HepG2 (cell line): ENCODE data around the gene CDC42BPG. TPM values are rescaled to one million over a fixed set of nuclear protein-coding genes. Genes with fewer than 3 reads are reported as not detected.

Experiments used
- ARNT ChIP-seq: fragments of 450-650 bp; IDR thresholded peaks from 2 replicates; pipeline ENCODE4 v1.6.1; 2017
- BCLAF1 ChIP-seq: fragments of 450-650 bp; IDR thresholded peaks from 2 replicates; pipeline ENCODE4 v1.6.1; 2017; ENCODE audit warnings: mild to moderate bottlenecking
- DZIP1 ChIP-seq: sonication (generic); formaldehyde crosslinking; IDR thresholded peaks from 2 replicates; pipeline ENCODE4 v1.5.0; 2020; ENCODE audit warnings: mild to moderate bottlenecking, missing genetic modification reagents
- FOXA1 ChIP-seq, 2 experiments: fragments of 450-650 bp in 1 of 2; sonication (generic) in 1 of 2; formaldehyde crosslinking in 1 of 2; IDR thresholded peaks; 2 replicates each; pipeline versions ENCODE4 v1.4.0 to v1.6.1; 2016 to 2020; ENCODE audit warnings: missing genetic modification reagents in 1 of 2
- HDAC2 ChIP-seq: sonication (generic); formaldehyde crosslinking; IDR thresholded peaks from 2 replicates; pipeline ENCODE4 v1.4.0; 2020; ENCODE audit warnings: missing genetic modification reagents
- MED8 ChIP-seq: sonication (generic); formaldehyde crosslinking; IDR thresholded peaks from 2 replicates; pipeline ENCODE4 v1.8.1; 2023; ENCODE audit warnings: mild to moderate bottlenecking, missing genetic modification reagents; ENCODE audit not compliant: insufficient replicate concordance
- RBFOX2 ChIP-seq: fragments of 200-400 bp; formaldehyde crosslinking; IDR thresholded peaks from 2 replicates; pipeline ENCODE4 v1.6.1; 2017; ENCODE audit warnings: low read depth, mild to moderate bottlenecking, low read length
- SPEN ChIP-seq: sonication (generic); formaldehyde crosslinking; IDR thresholded peaks from 2 replicates; pipeline ENCODE4 v1.5.1; 2020; ENCODE audit warnings: low read depth, mild to moderate bottlenecking, missing genetic modification reagents
- TARDBP ChIP-seq: sonication (generic); formaldehyde crosslinking; IDR thresholded peaks from 2 replicates; pipeline ENCODE4 v1.8.0; 2022; ENCODE audit warnings: mild to moderate bottlenecking, missing genetic modification reagents
- THAP7 ChIP-seq: sonication (generic); formaldehyde crosslinking; IDR thresholded peaks from 2 replicates; pipeline ENCODE4 v1.8.1; 2023; ENCODE audit warnings: mild to moderate bottlenecking, missing genetic modification reagents
- XRCC5 ChIP-seq: fragments of 200-400 bp; formaldehyde crosslinking; optimal IDR thresholded peaks from 2 replicates; pipeline ENCODE3; 2017; ENCODE audit warnings: mild to moderate bottlenecking, low read length
- ZKSCAN8 ChIP-seq: IDR thresholded peaks from 2 replicates; pipeline ENCODE4 v1.6.1; 2016; ENCODE audit warnings: borderline replicate concordance, missing genetic modification reagents, missing compliant biosample characterization
- ZNF20 ChIP-seq: sonication (generic); formaldehyde crosslinking; IDR thresholded peaks from 2 replicates; pipeline ENCODE4 v1.4.0; 2020; ENCODE audit warnings: mild to moderate bottlenecking, moderate library complexity, missing genetic modification reagents
- ZNF362 ChIP-seq: sonication (generic); formaldehyde crosslinking; IDR thresholded peaks from 2 replicates; pipeline ENCODE4 v1.4.0; 2020; ENCODE audit warnings: missing genetic modification reagents, mild to moderate bottlenecking, borderline replicate concordance
- ZNF572 ChIP-seq: sonication (generic); formaldehyde crosslinking; IDR thresholded peaks from 2 replicates; pipeline ENCODE4 v1.5.1; 2020; ENCODE audit warnings: mild to moderate bottlenecking, missing genetic modification reagents
- ZNF670 ChIP-seq: sonication (generic); formaldehyde crosslinking; IDR thresholded peaks from 2 replicates; pipeline ENCODE4 v1.8.0; 2022; ENCODE audit warnings: mild to moderate bottlenecking, missing genetic modification reagents, borderline replicate concordance
- ZNF704 ChIP-seq: sonication (generic); formaldehyde crosslinking; IDR thresholded peaks from 2 replicates; pipeline ENCODE4 v1.8.1; 2023; ENCODE audit warnings: mild to moderate bottlenecking, inconsistent platforms, moderate library complexity, missing genetic modification reagents, borderline replicate concordance
- polyA plus RNA-seq, 8 experiments: library from polyadenylated mRNA; depleted of rRNA in 3 of 8; stranded (reverse) in 7 of 8; unstranded in 1 of 8; fragments of >200 nt; fragmentation: Illumina TruSeq in 4 of 8; extraction: Trizol in 4 of 8; gene quantifications; 2 replicates each; pipeline versions ENCODE4 v1.2.1 to v1.2.3, GENCODE V29; 2011 to 2016; ENCODE audit warnings: low read depth in 4 of 8, missing spikeins in 1 of 8, mixed read lengths in 1 of 8; ENCODE audit not compliant: insufficient read depth in 1 of 8
- total RNA-seq, 5 experiments: library from RNA; depleted of rRNA; stranded (reverse); fragments of >200 nt; fragmentation: Illumina TruSeq; extraction: Trizol; gene quantifications; 2 replicates each; pipeline ENCODE4 v1.2.3, GENCODE V29; 2016; ENCODE audit warnings: low read depth in 1 of 5

Gene CDC42BPG
- total and polyA plus RNA-seq, 2 of the 13 experiments (the other 11 are each of a cell fraction or from before 2014, with no cell fraction given) = 0.55 to 1.4 TPM

GRCh38 chr11:64885367-64886286 is 41.2 kb upstream of the CDC42BPG start (continued):
- TF ChIP-seq BCLAF1 = no peak
- TF ChIP-seq MED8 (CRISPR knock-in tag) = no peak
- TF ChIP-seq ZNF670 = no peak
- no peak for TF ChIP-seq FOXA1 (IDR thresholded peaks at IDR 0.05)
- no peak; the same call in 1 of the 2 replicates for TF ChIP-seq FOXA1 (CRISPR knock-in tag; IDR thresholded peaks at IDR 0.05)
- 0 out of 2 replicates have a peak, but pooled peaks have one; percentile 19 for TF ChIP-seq TARDBP (CRISPR knock-in tag)
- no peak for TF ChIP-seq ZNF572 (CRISPR knock-in tag)
- no peak for TF ChIP-seq ZNF362 (CRISPR knock-in tag)
- TF ChIP-seq ZNF20 (CRISPR knock-in tag) = no peak
- no peak for TF ChIP-seq THAP7
- no peak for TF ChIP-seq XRCC5
- TF ChIP-seq ZKSCAN8 (CRISPR knock-in tag) = no peak
- TF ChIP-seq DZIP1 (CRISPR knock-in tag) = no peak
- TF ChIP-seq HDAC2 (CRISPR knock-in tag) = peak; percentile 52; the same call in 1 of the 2 replicates
- no peak for TF ChIP-seq SPEN
- no peak for TF ChIP-seq RBFOX2
- no peak for TF ChIP-seq ARNT
- no peak for TF ChIP-seq ZNF704 (CRISPR knock-in tag)
